Transverse colon (tissue), 4 donors: ENCODE data around the gene THOP1. TPM values are rescaled to one million over a fixed set of nuclear protein-coding genes. Genes with fewer than 3 reads are reported as not detected.

Experiments used
- DNase-seq: peaks from one replicate; pipeline ENCODE4 v3.0.0-alpha.2; 2019
- H3K27ac ChIP-seq, 4 donors: fragments of 200-600 bp; sonication (generic); 2 replicates each; pipeline ENCODE4 v1.5.1; 2016 to 2018; ENCODE audit warnings: inconsistent platforms in 4 of 4
- H3K27me3 ChIP-seq: fragments of 200-600 bp; sonication (generic); 2 replicates; pipeline ENCODE4 v1.5.1; 2017; ENCODE audit warnings: inconsistent platforms
- H3K36me3 ChIP-seq, 4 donors: fragments of 200-600 bp; sonication (generic); 2 replicates each; pipeline ENCODE4 v1.5.1; 2017 to 2019; ENCODE audit warnings: inconsistent platforms in 4 of 4
- H3K4me1 ChIP-seq, 4 donors: fragments of 200-600 bp; sonication (generic); 2 replicates each; pipeline ENCODE4 v1.5.1; 2017 to 2020; ENCODE audit warnings: inconsistent platforms in 4 of 4
- H3K4me3 ChIP-seq, 4 donors: fragments of 200-600 bp; sonication (generic); 1 replicate in 1 of 4; 2 replicates in 3 of 4; pipeline versions ENCODE4 v1.5.1 to v1.6.1; 2017 to 2019; ENCODE audit warnings: inconsistent platforms in 4 of 4
- H3K9me3 ChIP-seq, 2 donors: fragments of 200-600 bp; sonication (generic); 2 replicates each; pipeline ENCODE4 v1.5.1; 2017 to 2019; ENCODE audit warnings: inconsistent platforms in 2 of 2
- EP300 ChIP-seq: sonication (generic); formaldehyde crosslinking; IDR thresholded peaks from one replicate; pipeline ENCODE4 v1.6.1; 2017; ENCODE audit warnings: antibody characterized with exemption, low read depth
- POLR2A ChIP-seq: fragments of 450-650 bp; IDR thresholded peaks from one replicate; pipeline ENCODE4 v1.6.1; 2016; ENCODE audit warnings: antibody characterized with exemption, mild to moderate bottlenecking, moderate library complexity
- POLR2AphosphoS5 ChIP-seq, 3 donors: sonication (generic); formaldehyde crosslinking; IDR thresholded peaks; one replicate each; pipeline ENCODE4 v1.6.1; 2016; ENCODE audit warnings: antibody characterized with exemption in 3 of 3
- WGBS, 2 donors: methylation state at CpG; one replicate each; pipeline ENCODE4 v1.1.5; 2018; ENCODE audit warnings: low coverage in 1 of 2; 5-methylcytosine and 5-hydroxymethylcytosine counted together
- in situ Hi-C, 4 donors: fragments of 200-750 bp; cut with MboI; loops; one replicate each; pipeline versions ENCODE4 v1.15.0 to v1.15.1; 2017; ENCODE audit warnings: low sequenced_read_pairs in 3 of 4, low pct_ligation_motif_present in 1 of 4, low pct_unique_long_range_greater_than_20kb in 1 of 4
- intact Hi-C: fragments of 100-400 bp; cut with DNase I; formaldehyde crosslinking; loops from one replicate; pipeline ENCODE4 v1.15.1; 2023; ENCODE audit warnings: low total_unique reads
- total RNA-seq, 4 donors: library from RNA; depleted of rRNA; stranded (reverse); fragments of >200 nt; gene quantifications; one replicate each; pipeline ENCODE4 v1.1.0, GENCODE V29; 2016
- TF ChIP-seq, protein P1 (sequence below), 5 experiments: fragments of 200-600 bp in 3 of 5; fragments of 450-650 bp in 2 of 5; sonication (generic) in 3 of 5; IDR thresholded peaks; 1 replicate in 2 of 5; 2 replicates in 3 of 5; pipeline ENCODE4 v1.5.1; 2016 to 2017; ENCODE audit warnings: antibody characterized with exemption in 5 of 5, inconsistent platforms in 3 of 5, mild to moderate bottlenecking in 2 of 5, moderate library complexity in 1 of 5

THOP1 gene
- total RNA-seq, 4 donors from 2014 or later, result 32.9 to 149 (median 42.0) TPM

DNA sequence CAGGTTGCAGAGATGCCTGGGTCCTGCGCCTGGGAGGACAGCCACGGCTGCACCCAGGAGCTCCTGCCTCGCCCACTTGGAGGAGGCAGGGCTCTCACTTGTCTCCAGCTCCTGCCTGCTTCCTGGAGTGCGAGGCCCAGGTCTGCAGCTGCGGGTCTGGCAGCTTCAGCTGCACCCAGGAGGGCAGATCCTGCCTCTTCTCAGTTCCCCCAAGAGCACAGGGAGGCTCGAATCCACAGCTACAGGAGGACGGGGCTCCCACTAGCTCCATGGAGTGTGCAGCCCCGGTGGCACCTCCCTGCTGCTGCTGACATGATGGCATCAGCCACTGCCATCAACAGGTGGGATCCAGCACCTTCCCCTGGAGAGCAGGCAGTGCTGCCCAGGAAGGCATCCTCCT, 38.8 kb downstream of the THOP1 start:
- intact Hi-C loops, result no loop called here
- in situ Hi-C loops, result no loop called here
- Histone ChIP-seq H3K4me1 (peaks cover 0 to 9% (median 8%) of the 10 kb centered on the region in 4 donors), H3K4me3 (no peak overlapping the region), H3K27ac (no peak overlapping the region), H3K9me3 (no peaks in the 10 kb centered on the region), H3K27me3 (no peaks in the 10 kb centered on the region), H3K36me3 (peaks cover 0 to 6% (median 0%) of the 10 kb centered on the region in 4 donors)
- TF ChIP-seq, protein P1, sequence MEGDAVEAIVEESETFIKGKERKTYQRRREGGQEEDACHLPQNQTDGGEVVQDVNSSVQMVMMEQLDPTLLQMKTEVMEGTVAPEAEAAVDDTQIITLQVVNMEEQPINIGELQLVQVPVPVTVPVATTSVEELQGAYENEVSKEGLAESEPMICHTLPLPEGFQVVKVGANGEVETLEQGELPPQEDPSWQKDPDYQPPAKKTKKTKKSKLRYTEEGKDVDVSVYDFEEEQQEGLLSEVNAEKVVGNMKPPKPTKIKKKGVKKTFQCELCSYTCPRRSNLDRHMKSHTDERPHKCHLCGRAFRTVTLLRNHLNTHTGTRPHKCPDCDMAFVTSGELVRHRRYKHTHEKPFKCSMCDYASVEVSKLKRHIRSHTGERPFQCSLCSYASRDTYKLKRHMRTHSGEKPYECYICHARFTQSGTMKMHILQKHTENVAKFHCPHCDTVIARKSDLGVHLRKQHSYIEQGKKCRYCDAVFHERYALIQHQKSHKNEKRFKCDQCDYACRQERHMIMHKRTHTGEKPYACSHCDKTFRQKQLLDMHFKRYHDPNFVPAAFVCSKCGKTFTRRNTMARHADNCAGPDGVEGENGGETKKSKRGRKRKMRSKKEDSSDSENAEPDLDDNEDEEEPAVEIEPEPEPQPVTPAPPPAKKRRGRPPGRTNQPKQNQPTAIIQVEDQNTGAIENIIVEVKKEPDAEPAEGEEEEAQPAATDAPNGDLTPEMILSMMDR (IDR thresholded peaks at IDR 0.05), result no peak
- TF ChIP-seq POLR2A, result no peak
- no peak for TF ChIP-seq EP300
- no peak for TF ChIP-seq POLR2AphosphoS5 (IDR thresholded peaks at IDR 0.05)
- no peak for DNase-seq
- WGBS, 2 donors, result 73% methylated on average over 8 of the region's 8 CpGs; no CpG with 5 or more reads in 1 of the 2 donors

DNA sequence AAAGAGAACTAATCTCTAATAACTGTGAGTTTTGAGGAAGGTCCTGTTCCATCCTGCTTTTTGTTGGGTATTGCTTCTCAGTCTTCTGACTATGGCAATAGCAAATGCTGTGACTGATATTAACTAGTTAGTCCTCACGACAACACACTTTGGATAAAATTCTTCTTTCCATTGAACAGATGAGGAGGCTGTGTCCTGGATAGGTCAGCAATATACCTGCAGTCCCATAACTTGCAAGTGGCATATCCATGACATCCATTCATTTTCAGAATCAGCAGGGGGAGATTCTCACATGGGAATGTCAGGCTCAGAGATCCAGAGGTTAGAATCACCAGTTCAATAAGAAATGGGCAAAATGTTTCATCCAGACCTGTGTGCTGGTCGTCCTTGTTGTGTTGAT, 41.7 kb downstream of the THOP1 start:
- intact Hi-C loops, result no loop called here
- Histone ChIP-seq H3K4me1 (no peaks in the 10 kb centered on the region), H3K4me3 (no peak overlapping the region), H3K27ac (no peak overlapping the region), H3K36me3 (peaks cover 0 to 11% (median under 1%) of the 10 kb centered on the region in 4 donors), H3K27me3 (no peaks in the 10 kb centered on the region), H3K9me3 (peaks cover 1 to 5% of the 10 kb centered on the region in 2 donors)
- DNase-seq, result no peak
- in situ Hi-C loops, result no loop called here
- 91% methylated on average over 2 of the region's 2 CpGs; no CpG with 5 or more reads in 1 of the 2 donors for WGBS, 2 donors
- TF ChIP-seq EP300, result no peak
- no peak for TF ChIP-seq POLR2AphosphoS5 (IDR thresholded peaks at IDR 0.05)
- TF ChIP-seq POLR2A, result no peak
- TF ChIP-seq, protein P1 (IDR thresholded peaks at IDR 0.05), result no peak

DNA sequence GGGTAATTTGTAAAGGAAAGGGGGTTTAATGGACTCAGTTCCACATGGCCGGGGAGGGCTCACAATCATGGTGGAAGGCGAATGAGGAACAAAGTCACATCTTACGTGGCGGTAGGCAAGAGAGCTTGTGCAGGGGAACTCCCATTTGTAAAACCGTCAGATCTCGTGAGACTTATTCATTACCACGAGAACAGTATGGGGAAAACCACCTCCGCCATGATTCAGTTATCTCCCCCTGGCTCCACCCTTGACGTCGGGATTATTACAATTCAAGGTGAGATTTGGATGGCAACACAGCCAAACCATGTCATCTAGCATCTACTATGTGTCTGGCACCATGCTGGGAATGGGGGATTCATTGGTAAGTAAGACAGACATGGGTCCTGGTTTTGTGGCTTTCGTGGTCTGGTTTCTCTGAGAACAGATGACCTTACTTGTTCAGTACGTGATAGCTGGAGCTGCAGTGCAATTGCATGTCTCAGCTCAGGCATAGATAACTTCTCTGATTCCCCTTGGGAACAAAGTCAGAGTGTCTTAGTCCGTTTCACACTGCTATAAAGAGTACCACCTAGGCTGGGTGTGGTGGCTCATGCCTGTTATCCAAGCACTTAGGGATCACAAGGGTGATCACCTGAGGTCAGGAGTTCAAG, 42.7 kb downstream of the THOP1 start:
- Histone ChIP-seq H3K4me3 (no peak overlapping the region), H3K36me3 (peaks cover 0 to 20% (median 4%) of the 10 kb centered on the region in 4 donors), H3K27ac (no peak overlapping the region), H3K9me3 (peaks cover 11 to 13% of the 10 kb centered on the region in 2 donors), H3K4me1 (no peaks in the 10 kb centered on the region), H3K27me3 (no peaks in the 10 kb centered on the region)
- TF ChIP-seq EP300 (no peak), POLR2AphosphoS5 (IDR thresholded peaks at IDR 0.05) (no peak), POLR2A (no peak)
- TF ChIP-seq, protein P1 (IDR thresholded peaks at IDR 0.05), result no peak
- in situ Hi-C loops (no loop called here), intact Hi-C loops (no loop called here)
- 88 to 91% methylated on average over 6 to 13 of the region's 13 CpGs for WGBS, 2 donors
- DNase-seq, result no peak

DNA sequence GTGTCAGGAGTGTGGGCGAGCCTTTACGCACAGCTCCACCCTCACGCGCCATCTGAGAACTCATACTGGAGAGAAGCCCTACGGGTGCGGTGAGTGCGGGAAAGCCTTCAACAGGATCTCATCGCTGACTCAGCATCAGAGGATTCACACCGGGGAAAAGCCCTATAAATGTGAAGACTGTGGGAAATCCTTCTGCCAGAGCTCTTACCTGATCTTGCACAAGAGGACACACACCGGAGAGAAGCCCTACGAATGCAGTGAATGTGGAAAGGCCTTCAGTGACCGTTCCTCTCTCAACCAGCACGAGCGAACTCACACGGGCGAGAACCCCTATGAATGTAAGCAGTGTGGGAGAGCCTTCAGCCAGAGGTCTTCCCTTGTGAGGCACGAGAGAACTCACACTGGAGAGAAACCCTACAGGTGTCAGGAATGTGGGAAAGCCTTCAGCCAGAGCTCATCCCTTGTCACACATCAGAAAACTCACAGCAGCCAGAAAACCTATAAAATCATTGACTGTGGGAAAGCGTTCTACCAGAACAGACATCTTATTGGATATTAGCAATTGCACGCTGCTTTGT, 49.1 kb downstream of the THOP1 start:
- Histone ChIP-seq H3K4me1 (no peaks in the 10 kb centered on the region), H3K27ac (no peak overlapping the region), H3K36me3 (peaks cover 0 to 28% (median 13%) of the 10 kb centered on the region in 4 donors), H3K4me3 (no peak overlapping the region), H3K27me3 (no peaks in the 10 kb centered on the region), H3K9me3 (peaks cover 43 to 51% of the 10 kb centered on the region in 2 donors)
- WGBS, 2 donors, result 93 to 97% methylated on average over 2 to 19 of the region's 19 CpGs
- no peak for DNase-seq
- TF ChIP-seq POLR2A (no peak), EP300 (no peak), POLR2AphosphoS5 (IDR thresholded peaks at IDR 0.05) (no peak)
- TF ChIP-seq, protein P1 (IDR thresholded peaks at IDR 0.05), result no peak
- in situ Hi-C loops, result no loop called here
- intact Hi-C loops, result no loop called here
